Measurements from ENCODE around the gene RANBP3.
"Not testable (repeated sequence)": the region's sequence is repeated elsewhere in the genome, so short reads cannot be mapped to it uniquely, and the experiment has no call there.

Gene RANBP3

GRCh38 chr19:5987077-5987818, 9.3 kb upstream of the RANBP3 start:
- peak; percentile 36 to 44 for DNase-seq (ENCODE audit: low read depth in 2 of 2)

GRCh38 chr19:5985837-5986236, 7.9 kb upstream of the RANBP3 start:
- not testable (repeated sequence) for DNase-seq (ENCODE audit: low read depth in 2 of 2)

- DNase-seq (ENCODE audit: low read depth in 2 of 2) = no peak
These were observed 7.3 kb upstream of the RANBP3 start for GRCh38 chr19:5985098-5985783.

- no peak for DNase-seq (ENCODE audit: low read depth in 2 of 2)
These were observed 6.7 kb upstream of the RANBP3 start for GRCh38 chr19:5984600-5984999.

GRCh38 chr19:5983367-5983955, 5.5 kb upstream of the RANBP3 start:
- no peak for DNase-seq (ENCODE audit: low read depth in 2 of 2)

GRCh38 chr19:5978606-5979552, 939 bp upstream of the RANBP3 start:
- no peak for DNase-seq (ENCODE audit: low read depth in 2 of 2)

GRCh38 chr19:5977222-5977784, 637 bp downstream of the RANBP3 start:
- DNase-seq (ENCODE audit: low read depth in 2 of 2) = no peak

GRCh38 chr19:5976768-5977167, 1.2 kb downstream of the RANBP3 start:
- no peak for DNase-seq (ENCODE audit: low read depth in 2 of 2)

- DNase-seq (ENCODE audit: low read depth in 2 of 2) = no peak
These were observed 2.6 kb downstream of the RANBP3 start for GRCh38 chr19:5975388-5975728.

GRCh38 chr19:5974721-5975387, 3.1 kb downstream of the RANBP3 start:
- no peak for DNase-seq (ENCODE audit: low read depth in 2 of 2)

- no peak for DNase-seq (ENCODE audit: low read depth in 2 of 2)
These were observed 3.9 kb downstream of the RANBP3 start for GRCh38 chr19:5973867-5974635.

GRCh38 chr19:5973376-5973775, 4.6 kb downstream of the RANBP3 start:
- no peak for DNase-seq (ENCODE audit: low read depth in 2 of 2)

- DNase-seq (ENCODE audit: low read depth in 2 of 2) = no peak
These were observed 5.6 kb downstream of the RANBP3 start for GRCh38 chr19:5972355-5972731.

GRCh38 chr19:5971714-5972354, 6.1 kb downstream of the RANBP3 start:
- no peak for DNase-seq (ENCODE audit: low read depth in 2 of 2)

- no peak for DNase-seq (ENCODE audit: low read depth in 2 of 2)
These were observed 8.5 kb downstream of the RANBP3 start for GRCh38 chr19:5969476-5969875.

GRCh38 chr19:5968431-5969373, 9.2 kb downstream of the RANBP3 start:
- no peak for DNase-seq (ENCODE audit: low read depth in 2 of 2)

GRCh38 chr19:5967994-5968430, 9.9 kb downstream of the RANBP3 start:
- no peak for DNase-seq (ENCODE audit: low read depth in 2 of 2)

- DNase-seq (ENCODE audit: low read depth in 2 of 2) = no peak
These were observed 10.4 kb downstream of the RANBP3 start for GRCh38 chr19:5967571-5967970.

GRCh38 chr19:5966941-5967340, 11.0 kb downstream of the RANBP3 start:
- no peak for DNase-seq (ENCODE audit: low read depth in 2 of 2)

Data from stimulated activated CD8-positive, alpha-beta memory T cell treated with anti-CD3 and anti-CD28 coated beads, Interleukin-15, amount 100 ng/mL, for 4 hours (primary cell).